HG02610 (cell line): Measurements from ENCODE around the gene NCR2.

Experiments
- ATAC-seq: cut with Tn5 transposase; IDR thresholded peaks from one replicate; pipeline ENCODE4 v1.9.1; 2021; ENCODE audit warnings: mild to moderate bottlenecking, moderate library complexity; ENCODE audit not compliant: unreplicated experiment

NCR2 gene

GRCh38 chr6:41327177-41327576 is 8.2 kb upstream of the NCR2 start:
- no peak for ATAC-seq

- no peak for ATAC-seq
These were observed 3.8 kb upstream of the NCR2 start for GRCh38 chr6:41331401-41332150.

GRCh38 chr6:41332241-41332640 is 3.2 kb upstream of the NCR2 start:
- no peak for ATAC-seq

- ATAC-seq = no peak
These were observed 2.3 kb upstream of the NCR2 start for GRCh38 chr6:41332842-41333736.

- ATAC-seq = no peak
These were observed 847 bp upstream of the NCR2 start for GRCh38 chr6:41334482-41335040.

DNA sequence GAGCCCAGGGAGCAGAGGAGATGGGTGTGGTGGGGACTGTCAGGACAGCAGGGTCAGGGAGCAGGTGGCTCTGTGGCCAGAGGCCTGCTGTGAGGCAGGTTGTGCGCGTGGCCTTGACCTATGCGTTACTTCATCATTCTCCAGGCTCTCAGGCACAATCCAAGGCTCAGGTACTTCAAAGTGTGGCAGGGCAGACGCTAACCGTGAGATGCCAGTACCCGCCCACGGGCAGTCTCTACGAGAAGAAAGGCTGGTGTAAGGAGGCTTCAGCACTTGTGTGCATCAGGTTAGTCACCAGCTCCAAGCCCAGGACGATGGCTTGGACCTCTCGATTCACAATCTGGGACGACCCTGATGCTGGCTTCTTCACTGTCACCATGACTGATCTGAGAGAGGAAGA is 535 bp downstream of the NCR2 start:
- ATAC-seq = no peak

DNA sequence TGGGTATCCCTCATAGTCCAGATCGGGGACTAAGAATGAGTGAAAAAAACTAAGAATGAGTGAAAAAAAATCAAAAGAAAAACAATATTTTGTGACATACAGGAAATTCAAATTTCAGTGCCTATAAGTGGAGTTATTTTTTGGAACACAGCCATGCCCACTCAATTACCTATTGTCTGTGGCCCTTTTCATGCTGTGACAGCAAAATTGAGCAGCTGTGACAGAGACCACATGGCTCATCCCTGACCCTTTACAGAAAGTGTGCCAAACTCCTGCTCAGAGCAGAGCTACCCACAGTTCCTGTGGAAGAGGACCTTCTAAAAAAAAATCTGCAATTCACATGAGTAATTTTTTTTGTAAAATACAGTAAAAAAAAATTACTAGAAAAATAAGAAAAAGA is 1.4 kb downstream of the NCR2 start:
- ATAC-seq = no peak

- no peak for ATAC-seq
These were observed 2.3 kb downstream of the NCR2 start for GRCh38 chr6:41337709-41338108.

- ATAC-seq = no peak
These were observed 3.3 kb downstream of the NCR2 start for GRCh38 chr6:41338659-41339058.

DNA sequence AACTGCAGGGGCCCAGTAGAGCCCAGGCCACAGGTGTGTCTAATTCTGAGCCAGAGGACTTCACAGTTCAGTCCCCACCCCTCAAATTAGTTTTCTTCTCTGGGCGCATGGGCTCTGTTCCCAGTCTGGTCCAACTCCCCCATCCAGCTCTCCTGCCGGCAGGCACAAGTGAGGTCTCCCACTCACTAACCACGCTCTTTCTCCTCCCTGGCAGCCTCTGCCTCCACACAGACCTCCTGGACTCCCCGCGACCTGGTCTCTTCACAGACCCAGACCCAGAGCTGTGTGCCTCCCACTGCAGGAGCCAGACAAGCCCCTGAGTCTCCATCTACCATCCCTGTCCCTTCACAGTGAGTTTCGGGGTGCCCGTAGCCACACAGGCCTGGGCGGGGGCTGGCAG is 6.2 kb downstream of the NCR2 start:
- ATAC-seq = no peak

- no peak for ATAC-seq
These were observed 6.8 kb downstream of the NCR2 start for GRCh38 chr6:41342241-41342640.

- ATAC-seq = no peak
These were observed 8.3 kb downstream of the NCR2 start for GRCh38 chr6:41343641-41344187.

DNA sequence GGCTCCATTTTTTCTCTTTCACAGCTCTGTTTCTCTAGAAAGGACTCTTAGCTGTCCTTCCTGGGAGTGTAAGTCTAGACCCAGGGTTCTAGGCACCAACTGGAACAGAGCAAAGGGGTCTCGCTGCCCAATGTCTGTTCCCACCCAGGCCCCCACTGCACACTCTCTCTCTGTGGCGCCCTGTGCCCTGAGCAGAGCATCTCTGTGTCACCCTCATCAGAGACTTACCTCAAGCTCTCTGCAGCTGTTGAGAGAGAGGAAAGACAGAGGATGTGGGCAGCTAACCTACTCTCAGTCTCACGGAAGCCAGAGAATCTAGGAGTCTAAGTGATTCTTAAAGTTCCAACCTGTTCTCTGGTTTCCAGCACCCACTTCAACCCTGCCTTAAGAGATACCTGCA is 9.5 kb downstream of the NCR2 start:
- no peak for ATAC-seq

GRCh38 chr6:41345901-41346300 is 10.5 kb downstream of the NCR2 start:
- no peak for ATAC-seq

- no peak for ATAC-seq
These were observed 11.0 kb downstream of the NCR2 start for GRCh38 chr6:41346441-41346840.

GRCh38 chr6:41347378-41348050 is 12.1 kb downstream of the NCR2 start:
- ATAC-seq = no peak

GRCh38 chr6:41348934-41349333 is 13.5 kb downstream of the NCR2 start:
- no peak for ATAC-seq

DNA sequence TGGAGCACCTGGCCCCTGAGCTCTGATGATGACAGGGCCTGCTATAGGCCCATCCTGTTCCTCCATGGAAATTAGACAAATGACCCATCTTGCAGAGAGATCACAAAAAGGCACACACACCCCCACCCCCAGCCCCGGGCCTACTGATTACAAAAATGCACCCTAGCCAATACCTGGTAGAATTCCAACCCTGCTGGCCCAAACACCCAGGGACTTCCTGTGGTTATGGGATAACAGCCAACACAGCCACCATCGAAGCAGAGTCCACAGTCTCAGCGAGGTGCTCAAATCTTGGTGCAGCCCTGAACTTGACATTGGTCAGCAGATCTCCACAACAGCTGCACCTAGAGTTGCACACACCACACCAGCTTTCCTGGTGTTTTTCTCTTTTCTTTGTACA is 17.0 kb downstream of the NCR2 start:
- ATAC-seq = no peak

- ATAC-seq = no peak
These were observed 17.5 kb downstream of the NCR2 start for GRCh38 chr6:41352907-41353306.

DNA sequence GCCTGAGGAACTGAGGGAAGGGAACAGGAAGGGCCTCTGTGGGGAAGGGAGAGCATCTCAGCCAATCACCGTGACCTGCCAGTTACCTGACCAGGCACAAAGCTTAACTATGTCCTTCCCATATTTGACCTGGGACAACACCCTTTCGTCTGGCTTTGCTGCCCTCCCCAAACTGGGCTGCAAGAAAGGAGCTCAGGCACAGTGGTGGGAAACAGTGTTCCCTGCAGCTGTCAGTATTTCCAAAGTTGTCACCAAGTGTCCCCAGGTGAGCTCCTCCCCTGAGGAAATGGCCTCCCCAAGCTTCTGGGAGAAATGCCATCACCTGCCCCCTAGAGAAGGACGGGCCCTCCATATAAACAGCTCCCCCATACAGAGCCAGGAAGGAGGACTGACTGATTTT is 17.9 kb downstream of the NCR2 start:
- no peak for ATAC-seq

GRCh38 chr6:41355952-41356351 is 20.5 kb downstream of the NCR2 start:
- ATAC-seq = no peak
